HG03432 (cell line): Measurements from ENCODE around the gene P2RY6.
"Not testable (repeated sequence)": the region's sequence is repeated elsewhere in the genome, so short reads cannot be mapped to it uniquely, and the experiment has no call there.

Experiments used
- ATAC-seq: cut with Tn5 transposase; IDR thresholded peaks from one replicate; pipeline ENCODE4 v1.9.1; 2021; ENCODE audit warnings: mild to moderate bottlenecking, moderate library complexity; ENCODE audit not compliant: unreplicated experiment

Gene P2RY6

DNA sequence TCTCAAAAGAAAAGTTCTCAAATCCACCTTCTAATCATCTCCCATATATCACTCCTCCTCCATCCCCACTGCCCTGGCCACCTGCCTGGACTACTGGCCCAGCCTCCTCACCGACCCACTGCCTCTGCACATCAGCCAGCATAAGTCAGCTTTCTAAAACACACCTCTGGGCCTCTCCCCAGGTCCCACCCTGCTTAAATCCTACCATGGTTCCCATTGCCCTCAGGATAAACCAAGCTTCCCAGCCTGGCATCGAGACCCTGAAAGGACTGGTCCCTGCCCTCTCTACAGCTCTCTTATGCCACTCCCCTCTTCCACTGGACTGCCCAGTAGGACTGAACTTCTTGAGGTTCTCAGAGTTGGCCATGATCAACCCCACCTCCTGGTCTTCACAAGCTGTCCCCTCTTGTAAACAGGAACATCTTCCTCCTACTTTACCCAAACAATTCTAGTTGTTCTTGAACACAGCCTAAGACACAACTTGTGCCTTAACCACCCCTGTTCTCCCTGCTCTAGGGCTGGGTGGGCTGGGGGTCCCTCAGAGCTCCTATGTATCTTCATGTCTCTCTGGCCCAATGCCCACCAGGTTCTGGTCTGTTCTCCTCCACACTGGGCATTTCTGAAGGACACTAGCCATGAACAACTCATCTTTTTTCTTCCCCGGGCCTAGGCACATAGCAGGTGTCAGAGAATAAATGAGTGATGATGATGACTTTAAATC, 12.6 kb upstream of the P2RY6 start:
- ATAC-seq, result no peak

DNA sequence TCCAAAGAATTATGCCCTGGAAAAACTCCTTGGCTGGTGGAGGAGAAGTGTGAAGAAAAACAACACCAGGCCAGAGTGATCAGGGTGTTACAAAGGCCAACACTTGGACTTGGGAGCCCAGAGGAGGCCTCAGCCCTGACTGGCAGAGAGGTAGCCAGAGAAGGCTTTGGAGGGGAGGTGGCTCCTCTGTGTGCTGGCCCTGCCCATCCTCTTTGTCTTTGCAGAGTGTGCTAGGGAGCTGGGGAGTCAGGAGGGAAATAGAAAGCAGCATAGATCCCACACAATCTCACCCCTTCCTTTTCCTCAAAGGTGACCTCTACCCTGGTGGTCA, 12.0 kb upstream of the P2RY6 start:
- ATAC-seq, result no peak

- ATAC-seq, result no peak
Measured at GRCh38 chr11:73262851-73263495, 9.2 kb upstream of the P2RY6 start.

DNA sequence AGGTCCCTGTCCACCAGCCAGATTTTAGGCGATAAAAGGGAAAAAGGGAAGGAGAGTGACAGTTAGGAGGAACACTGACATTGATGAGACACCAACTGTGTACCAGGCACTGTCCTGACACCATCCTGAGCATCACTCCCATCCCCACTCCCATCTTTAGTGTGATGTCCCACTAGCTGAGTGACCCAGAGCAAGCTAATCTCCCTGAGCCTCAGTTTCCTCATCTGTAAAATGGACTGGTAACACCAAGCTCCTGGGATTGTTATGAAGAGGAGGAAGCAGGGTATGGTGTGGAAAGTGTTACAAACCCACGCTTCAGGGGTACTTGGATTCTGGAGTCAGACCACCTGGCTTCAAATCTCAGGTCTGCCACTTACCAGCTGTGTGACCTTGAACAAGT, 8.5 kb upstream of the P2RY6 start:
- no peak for ATAC-seq

- ATAC-seq, result no peak
Measured at GRCh38 chr11:73265278-73265810, 6.8 kb upstream of the P2RY6 start.

- ATAC-seq, result no peak
Measured at GRCh38 chr11:73265853-73266645, 6.1 kb upstream of the P2RY6 start.

DNA sequence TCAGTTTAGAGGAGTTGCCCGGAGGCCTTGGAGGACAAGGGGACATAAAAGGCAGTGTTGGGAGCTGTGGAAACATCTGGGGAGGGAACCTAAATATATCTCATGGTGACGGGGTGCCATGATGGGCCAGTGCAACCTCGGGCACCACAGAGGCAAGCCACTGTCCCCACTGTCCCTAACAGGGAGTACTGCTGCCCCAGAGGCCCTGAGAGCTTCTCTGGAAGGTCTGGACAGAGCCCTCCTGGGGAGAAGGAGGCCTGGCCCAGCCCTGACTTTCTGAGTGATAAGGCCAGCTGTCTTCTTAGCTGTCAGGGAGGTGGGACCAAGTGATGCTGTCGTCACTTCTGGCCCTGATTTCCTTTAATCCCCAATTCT, 5.5 kb upstream of the P2RY6 start:
- ATAC-seq, result no peak

DNA sequence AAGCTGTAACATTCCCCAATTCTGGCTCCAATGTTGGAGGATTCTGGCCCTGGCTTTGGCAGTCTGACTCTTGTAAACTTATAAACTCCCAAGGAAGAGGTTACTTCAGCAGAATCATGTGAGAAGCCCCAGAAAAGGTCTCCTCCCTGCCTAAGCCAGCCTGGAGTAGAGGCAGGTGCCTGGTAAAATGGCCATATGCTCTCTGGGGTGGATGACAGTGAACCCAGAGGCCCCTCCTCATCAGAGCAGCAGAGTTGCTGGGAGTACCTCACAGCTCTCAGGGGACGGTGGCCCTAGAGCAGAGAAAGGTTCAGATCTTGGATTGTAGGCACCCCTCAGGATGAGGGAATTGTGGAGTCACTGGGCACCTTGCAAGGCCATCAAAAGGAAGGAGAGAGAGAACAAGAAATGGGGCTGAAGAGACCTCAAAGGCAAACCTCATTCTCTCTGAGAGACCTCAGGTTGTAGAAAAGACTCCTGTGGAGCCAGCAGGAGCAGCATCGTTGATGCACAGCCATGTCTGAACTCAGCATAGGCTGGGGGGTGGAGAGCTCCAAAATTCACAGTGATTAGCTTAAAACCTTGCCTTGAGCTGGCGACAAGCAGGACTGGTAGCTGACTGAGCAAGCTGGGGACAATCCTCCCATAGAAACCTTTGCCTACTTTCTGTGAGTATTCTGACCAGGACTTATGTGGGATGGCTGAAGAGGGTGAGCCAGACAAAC, 4.9 kb upstream of the P2RY6 start:
- ATAC-seq, result no peak

DNA sequence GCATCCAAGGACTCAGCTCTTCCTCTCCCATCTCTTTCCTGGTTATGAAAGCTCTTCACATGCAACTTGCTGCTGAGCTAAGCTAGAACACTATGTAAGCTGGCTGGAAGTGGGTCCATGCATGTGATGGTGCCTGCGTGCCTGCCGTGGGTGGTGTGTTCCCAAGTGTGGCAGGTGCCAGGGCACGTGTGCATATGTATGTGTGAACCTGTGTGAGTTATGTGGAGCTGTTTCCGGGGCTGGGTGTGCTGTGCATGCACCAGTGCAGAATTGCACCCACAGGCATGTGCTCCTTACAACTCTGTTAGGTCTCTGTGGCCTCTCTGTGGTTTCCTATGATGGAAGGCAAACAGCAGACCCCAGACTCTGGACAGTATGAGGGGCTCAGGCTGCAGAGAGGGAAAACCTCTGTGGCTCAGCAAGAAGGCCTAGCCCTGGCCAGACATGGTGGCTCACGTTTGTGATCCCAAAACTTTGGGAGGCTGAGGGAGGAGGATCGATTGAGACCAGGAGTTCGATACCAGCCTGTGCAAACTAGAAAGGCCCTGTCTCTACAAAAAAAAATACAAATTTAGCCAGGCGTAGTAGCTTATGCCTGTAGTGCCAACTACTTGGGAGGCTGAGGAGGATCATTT, 4.1 kb upstream of the P2RY6 start:
- no peak for ATAC-seq

GRCh38 chr11:73268671-73269271, 3.4 kb upstream of the P2RY6 start:
- no peak for ATAC-seq

DNA sequence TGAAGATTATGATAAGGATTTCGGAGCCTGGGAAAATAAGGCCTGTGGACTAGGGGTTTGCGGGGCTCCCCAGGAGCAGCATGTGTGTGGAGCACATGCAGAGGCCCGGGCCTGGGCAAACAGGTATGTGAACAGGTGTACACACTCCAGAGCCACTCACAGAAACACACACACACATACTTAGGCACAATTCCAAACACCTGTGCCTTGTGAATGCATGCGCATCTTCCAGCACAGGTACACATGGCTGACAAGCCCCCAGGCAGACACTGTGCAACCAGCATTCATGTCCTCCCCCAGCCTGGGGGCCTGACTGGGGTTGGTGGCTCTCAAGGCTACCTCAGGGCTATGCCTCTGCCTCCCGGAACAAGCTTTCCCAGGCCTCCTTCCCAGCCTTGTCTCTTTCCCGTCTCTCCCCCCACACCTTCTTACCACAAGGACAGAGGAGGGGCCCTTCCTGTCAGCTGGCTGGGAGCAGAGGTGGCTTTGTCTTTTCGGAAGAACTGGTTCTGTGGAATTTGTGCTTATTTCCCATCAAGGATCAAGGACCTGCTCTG, 2.6 kb upstream of the P2RY6 start:
- ATAC-seq, result no peak

GRCh38 chr11:73270016-73270854, 1.9 kb upstream of the P2RY6 start:
- ATAC-seq, result no peak

DNA sequence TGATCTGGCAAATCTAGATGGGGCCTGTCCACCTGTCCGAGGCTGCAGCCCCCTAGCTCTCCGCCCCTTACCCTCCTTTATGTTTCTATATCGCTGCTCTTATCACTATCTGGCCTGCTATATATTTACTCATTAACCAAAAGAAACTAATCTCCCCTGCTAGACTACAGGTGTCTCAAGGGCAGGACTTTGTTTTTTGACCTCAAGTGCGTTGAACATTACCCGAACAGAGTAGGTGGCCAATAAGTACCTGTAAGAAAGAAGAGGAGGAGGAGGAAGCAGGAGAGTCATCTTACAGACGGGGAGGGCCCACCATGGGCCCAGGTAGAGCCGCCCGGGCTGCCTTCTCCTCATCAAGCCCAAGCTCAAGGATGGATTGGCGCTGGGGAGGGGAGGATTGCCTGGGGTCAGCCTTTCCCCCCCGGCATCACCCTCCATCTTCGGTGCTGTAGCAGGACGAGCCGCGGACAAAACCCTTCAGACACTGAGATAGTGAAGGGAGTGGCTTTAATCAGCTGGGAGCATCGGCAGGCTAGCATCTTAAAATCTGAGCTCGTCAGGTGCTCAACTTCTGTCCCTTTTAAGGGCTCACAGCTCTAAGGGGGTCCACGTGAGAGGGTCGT, 1.2 kb upstream of the P2RY6 start:
- no peak for ATAC-seq

DNA sequence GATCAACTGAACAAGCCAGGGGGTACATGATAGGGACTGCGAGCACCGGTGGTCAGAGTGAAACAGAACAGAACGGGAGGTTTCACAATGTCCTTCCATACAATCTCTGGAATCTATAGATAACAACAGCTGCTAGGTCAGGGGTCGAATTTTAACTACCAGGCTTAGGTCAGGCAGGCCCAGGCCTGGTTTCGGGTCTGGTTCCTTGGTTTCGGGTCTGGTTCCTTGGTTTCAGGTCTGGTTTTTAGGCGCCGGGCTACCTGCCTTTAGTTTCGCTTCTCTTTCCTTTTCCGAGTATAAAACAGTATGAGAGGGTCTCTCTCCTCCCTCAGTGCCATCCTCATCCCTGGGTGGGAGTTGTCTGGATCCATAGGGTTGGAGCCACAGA, 666 bp upstream of the P2RY6 start:
- ATAC-seq, result not testable (repeated sequence)

GRCh38 chr11:73272680-73273038, 521 bp downstream of the P2RY6 start:
- no peak for ATAC-seq

- no peak for ATAC-seq
Measured at GRCh38 chr11:73273222-73273895, 1.2 kb downstream of the P2RY6 start.

GRCh38 chr11:73274191-73274590, 2.1 kb downstream of the P2RY6 start:
- ATAC-seq, result not testable (repeated sequence)

DNA sequence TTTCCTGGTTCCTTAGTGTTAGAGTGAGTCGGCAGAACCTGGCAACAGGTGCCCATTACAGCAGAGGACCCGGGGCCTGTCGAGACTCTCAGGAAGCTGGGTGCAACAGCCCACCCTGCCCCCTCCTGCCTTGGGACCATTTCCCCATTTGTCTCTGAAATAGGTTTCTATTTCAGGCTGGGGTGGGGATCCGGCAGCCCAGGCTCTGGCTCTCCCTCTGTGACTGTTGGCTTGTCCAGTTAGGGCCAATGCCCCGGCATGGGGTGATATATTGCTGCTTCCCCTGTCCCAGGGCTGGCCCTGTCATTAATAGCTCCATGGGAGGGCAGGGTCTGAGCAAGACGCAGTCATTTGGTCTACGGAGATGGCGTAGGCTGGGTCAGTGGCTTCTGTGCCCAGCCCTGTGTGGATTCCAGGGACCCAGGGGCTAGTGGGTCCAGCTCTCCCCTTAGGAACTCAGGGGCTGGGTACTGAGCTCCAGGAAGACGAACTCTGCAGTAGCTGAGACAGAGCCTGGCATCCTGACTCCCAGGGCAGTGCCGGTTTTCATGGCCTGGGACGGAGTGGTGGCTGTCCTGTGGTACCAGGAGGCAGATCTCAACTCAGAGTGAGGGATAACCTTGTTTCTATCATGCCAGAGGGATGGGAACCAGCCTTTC, 2.7 kb downstream of the P2RY6 start:
- no peak for ATAC-seq
